Kidney tubule cell (primary cell): ENCODE results near the gene KDM4D.
"Not testable (repeated sequence)": the region's sequence is repeated elsewhere in the genome, so short reads cannot be mapped to it uniquely, and the experiment has no call there.

ENCODE experiments used
- DNase-seq: peaks from one replicate; pipeline ENCODE4 v3.0.0-alpha.2; 2018; ENCODE audit warnings: low spot score

The KDM4D gene

GRCh38 chr11:94958121-94958696 lies 15.3 kb upstream of the KDM4D start:
- peak; percentile 35 for DNase-seq

GRCh38 chr11:94959179-94959578 lies 14.3 kb upstream of the KDM4D start:
- no peak for DNase-seq

- DNase-seq = no peak
Observed at GRCh38 chr11:94960488-94960887, 13.0 kb upstream of the KDM4D start.

- no peak for DNase-seq
Observed at GRCh38 chr11:94961255-94961654, 12.3 kb upstream of the KDM4D start.

GRCh38 chr11:94964934-94965333 lies 8.6 kb upstream of the KDM4D start:
- no peak for DNase-seq

- peak; percentile 33 for DNase-seq
Observed at GRCh38 chr11:94968334-94968958, 5.1 kb upstream of the KDM4D start.

- DNase-seq = no peak
Observed at GRCh38 chr11:94972700-94973098, 810 bp upstream of the KDM4D start.

GRCh38 chr11:94974178-94974577 lies 669 bp downstream of the KDM4D start:
- DNase-seq = no peak

- no peak for DNase-seq
Observed at GRCh38 chr11:94975599-94975998, 2.1 kb downstream of the KDM4D start.

GRCh38 chr11:94987378-94987777 lies 13.9 kb downstream of the KDM4D start:
- no peak for DNase-seq

- no peak for DNase-seq
Observed at GRCh38 chr11:94988748-94989147, 15.2 kb downstream of the KDM4D start.

- no peak for DNase-seq
Observed at GRCh38 chr11:94993400-94993943, 20.0 kb downstream of the KDM4D start.

- DNase-seq = no peak
Observed at GRCh38 chr11:94997437-94997836, 23.9 kb downstream of the KDM4D start.

GRCh38 chr11:94998285-94998684 lies 24.8 kb downstream of the KDM4D start:
- no peak for DNase-seq

- no peak for DNase-seq
Observed at GRCh38 chr11:95003716-95004115, 30.2 kb downstream of the KDM4D start.

GRCh38 chr11:95005642-95006041 lies 32.1 kb downstream of the KDM4D start:
- no peak for DNase-seq

GRCh38 chr11:95011376-95011775 lies 37.9 kb downstream of the KDM4D start:
- no peak for DNase-seq

GRCh38 chr11:95014184-95014821 lies 40.8 kb downstream of the KDM4D start:
- no peak for DNase-seq

- DNase-seq = no peak
Observed at GRCh38 chr11:95016139-95016538, 42.6 kb downstream of the KDM4D start.

- DNase-seq = not testable (repeated sequence)
Observed at GRCh38 chr11:95021468-95021867, 48.0 kb downstream of the KDM4D start.

- no peak for DNase-seq
Observed at GRCh38 chr11:95024958-95025357, 51.4 kb downstream of the KDM4D start, which contains the start of gene KDM4E. KDM4E (plus strand) TSS chr11:95025258; CDS start chr11:95025558, 300 bp downstream.

GRCh38 chr11:95025594-95025993 lies 52.1 kb downstream of the KDM4D start:
- not testable (repeated sequence) for DNase-seq

GRCh38 chr11:95028357-95028756 lies 54.8 kb downstream of the KDM4D start:
- DNase-seq = no peak
